Stomach smooth muscle (tissue), 2 donors: ENCODE results near the gene CPA2.

Experiments
- H3K27ac ChIP-seq: one replicate; pipeline ENCODE4 v1.7.0; 2013; ENCODE audit warnings: mild to moderate bottlenecking, low read length, inconsistent platforms
- H3K27me3 ChIP-seq, 2 donors: one replicate each; pipeline ENCODE4 v1.7.0; 2013; ENCODE audit warnings: low read length in 2 of 2; ENCODE audit not compliant: insufficient read depth in 2 of 2, control insufficient read depth in 1 of 2
- H3K36me3 ChIP-seq, 2 donors: one replicate each; pipeline ENCODE4 v1.7.0; 2013; ENCODE audit warnings: low read length in 2 of 2; ENCODE audit not compliant: control insufficient read depth in 2 of 2, insufficient read depth in 2 of 2
- H3K4me1 ChIP-seq: one replicate; pipeline ENCODE4 v1.7.0; 2013; ENCODE audit warnings: low read length; ENCODE audit not compliant: control insufficient read depth, insufficient read depth
- H3K4me3 ChIP-seq, 2 donors: one replicate each; pipeline ENCODE4 v1.7.0; 2013; ENCODE audit warnings: low read length in 2 of 2
- H3K9ac ChIP-seq, 2 donors: one replicate each; pipeline ENCODE4 v1.7.0; 2013; ENCODE audit warnings: low read length in 2 of 2, mild to moderate bottlenecking in 1 of 2
- H3K9me3 ChIP-seq, 2 donors: one replicate each; pipeline ENCODE4 v1.7.0; 2013; ENCODE audit warnings: low read length in 2 of 2; ENCODE audit not compliant: control insufficient read depth in 2 of 2
- donor health status: healthy.
- donor health status: Pancreatic carcinoma.

Gene CPA2

DNA sequence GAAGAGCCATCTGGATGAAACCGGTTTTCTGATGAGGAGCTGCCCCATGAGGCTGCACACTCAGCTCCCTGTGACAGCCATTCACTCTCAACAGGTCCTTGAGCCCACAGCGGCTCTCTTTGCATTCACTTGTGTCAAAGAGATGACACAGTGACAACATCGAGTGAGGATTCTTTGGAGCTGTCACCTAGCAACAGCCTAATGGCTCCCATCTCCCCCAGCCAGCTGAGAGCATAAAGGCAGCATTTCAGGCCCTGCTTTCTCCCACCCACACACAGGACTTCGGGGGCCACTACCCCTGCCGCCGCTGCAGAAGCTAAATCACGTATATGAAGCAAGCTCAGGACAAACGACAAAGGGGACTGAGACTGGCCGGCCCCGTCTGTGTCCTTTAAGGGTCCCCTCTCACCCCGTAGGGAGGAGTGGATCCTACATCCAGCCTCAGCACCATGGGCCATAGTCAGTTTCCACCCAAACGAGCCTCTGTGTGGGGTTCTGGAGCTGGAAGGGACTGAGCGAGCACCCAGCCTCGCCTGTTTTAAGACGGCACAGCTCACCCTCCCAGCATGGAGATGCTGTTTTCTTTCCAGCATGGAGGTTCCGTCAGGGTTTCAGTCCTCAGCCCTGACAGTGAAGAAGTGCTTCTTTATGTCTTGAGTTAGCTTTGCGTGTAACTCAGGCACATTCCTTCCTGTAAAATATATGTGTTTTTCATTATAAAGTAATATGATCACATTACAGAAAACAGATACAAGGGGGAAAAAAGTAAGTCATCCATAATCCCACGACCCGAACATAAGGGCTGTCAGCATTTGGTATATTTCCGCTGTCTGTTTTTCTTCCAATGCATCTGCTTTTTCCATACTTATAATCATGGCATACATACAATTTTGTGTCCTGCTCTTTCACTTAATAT is 31.2 kb downstream of the CPA2 start:
- Histone ChIP-seq H3K27me3 (no peaks in the 10 kb centered on the region), H3K9ac (no peak overlapping the region), H3K4me3 (no peak overlapping the region), H3K27ac (no peak overlapping the region), H3K4me1 (no peaks in the 10 kb centered on the region), H3K9me3 (no peaks in the 10 kb centered on the region), H3K36me3 (no peaks in the 10 kb centered on the region)

DNA sequence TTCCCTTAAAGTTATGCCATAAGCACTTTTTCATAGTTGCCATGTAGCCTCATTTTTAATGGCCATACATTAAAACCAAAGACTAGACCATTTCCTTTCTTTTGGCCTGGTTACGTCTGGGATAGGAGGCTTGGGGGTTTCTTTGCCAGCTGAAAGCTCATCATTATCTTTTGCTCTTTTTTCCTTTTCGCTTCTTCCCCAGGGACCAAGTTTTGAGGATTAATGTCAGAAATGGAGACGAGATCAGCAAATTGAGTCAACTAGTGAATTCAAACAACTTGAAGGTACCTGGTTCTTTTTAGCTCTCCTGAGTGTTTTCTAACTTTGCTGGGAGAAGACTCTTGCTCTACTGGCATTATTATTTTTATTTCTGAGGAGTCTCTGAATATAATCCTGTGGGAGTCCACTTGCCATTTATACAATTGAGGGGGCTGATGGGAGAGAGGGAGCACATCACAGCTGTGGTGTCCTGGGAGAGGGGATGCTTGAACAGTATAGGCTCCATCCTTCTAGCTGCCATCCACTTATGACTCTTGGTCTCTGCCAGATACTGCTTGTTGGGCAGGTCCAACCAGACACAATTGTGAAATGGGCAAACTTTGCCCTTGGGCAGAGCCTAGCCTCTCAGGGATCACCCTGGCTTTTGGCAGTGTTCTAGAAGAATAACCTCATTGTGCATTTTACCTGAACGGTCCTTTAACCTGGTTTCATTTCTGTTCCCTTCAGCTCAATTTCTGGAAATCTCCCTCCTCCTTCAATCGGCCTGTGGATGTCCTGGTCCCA is 32.1 kb downstream of the CPA2 start:
- Histone ChIP-seq H3K9me3 (no peaks in the 10 kb centered on the region), H3K4me1 (no peaks in the 10 kb centered on the region), H3K36me3 (no peaks in the 10 kb centered on the region), H3K27me3 (no peaks in the 10 kb centered on the region), H3K27ac (no peak overlapping the region), H3K4me3 (no peak overlapping the region), H3K9ac (no peak overlapping the region)

DNA sequence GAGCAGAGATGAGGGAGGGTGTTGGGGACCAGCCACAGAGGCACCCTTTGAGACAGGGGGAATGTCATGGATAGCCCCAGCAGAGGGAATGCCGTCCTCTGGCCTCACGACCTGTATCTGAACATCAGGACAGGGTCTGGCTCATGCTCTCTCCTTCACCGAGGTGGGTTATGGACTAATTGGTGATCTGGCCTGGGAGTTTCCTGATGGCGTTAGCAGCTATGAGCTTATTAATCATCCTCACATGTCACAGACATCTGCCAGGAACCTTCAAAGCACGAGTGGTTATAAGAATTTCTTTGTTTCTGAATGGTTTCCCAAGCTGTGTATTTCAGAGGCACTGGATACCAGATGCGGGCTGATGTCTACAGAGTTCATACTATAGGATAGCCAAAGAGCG is 33.2 kb downstream of the CPA2 start:
- Histone ChIP-seq H3K4me3 (no peak overlapping the region), H3K9me3 (no peaks in the 10 kb centered on the region), H3K4me1 (no peaks in the 10 kb centered on the region), H3K27ac (no peak overlapping the region), H3K36me3 (no peaks in the 10 kb centered on the region), H3K9ac (no peak overlapping the region), H3K27me3 (no peaks in the 10 kb centered on the region)

DNA sequence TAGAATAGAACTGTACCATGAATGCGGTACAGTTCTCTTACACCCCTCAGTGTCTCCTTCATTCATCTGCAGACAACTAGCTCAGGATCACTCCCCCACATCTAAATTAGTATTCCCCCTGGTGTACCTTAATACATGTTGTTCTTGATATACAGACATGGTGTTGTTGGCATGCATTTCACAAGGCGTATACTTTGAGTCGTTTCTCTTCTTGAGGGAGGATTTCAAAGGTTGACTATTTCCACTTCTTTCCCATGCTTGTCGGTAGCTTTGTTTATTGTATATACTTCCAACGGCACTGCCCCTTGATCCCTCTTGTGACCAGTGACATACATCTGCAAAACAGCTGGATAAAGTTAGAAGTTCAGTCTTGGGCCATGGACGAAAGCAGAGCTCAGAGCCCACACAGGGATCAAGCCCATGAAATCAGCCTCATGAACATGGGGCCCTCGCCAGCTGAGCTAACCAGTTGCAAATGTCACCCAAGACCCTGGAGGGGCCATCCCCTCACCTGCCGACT is 34.9 kb downstream of the CPA2 start:
- Histone ChIP-seq H3K27ac (no peak overlapping the region), H3K36me3 (no peaks in the 10 kb centered on the region), H3K9me3 (no peaks in the 10 kb centered on the region), H3K9ac (no peak overlapping the region), H3K4me3 (no peak overlapping the region), H3K27me3 (no peaks in the 10 kb centered on the region), H3K4me1 (no peaks in the 10 kb centered on the region)

DNA sequence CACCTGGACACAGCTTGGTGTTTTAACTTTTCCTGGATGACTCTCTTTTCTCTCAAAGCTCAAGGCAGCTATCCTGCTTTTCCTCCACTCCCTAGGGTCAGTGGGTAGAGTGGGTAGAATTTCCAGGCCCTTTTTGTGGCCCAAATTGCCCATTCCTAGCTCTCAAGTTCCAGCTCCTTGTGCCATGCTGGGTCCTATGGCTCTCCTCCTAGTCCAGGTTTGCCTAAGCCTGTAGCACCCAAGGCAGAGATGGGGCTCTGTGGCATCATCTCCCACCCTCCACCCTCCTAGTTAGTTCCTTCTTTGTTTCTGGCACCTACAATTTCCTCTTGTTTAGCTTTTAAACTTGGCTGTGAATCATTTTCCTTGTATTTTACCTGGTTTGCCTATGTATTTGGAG is 36.0 kb downstream of the CPA2 start:
- Histone ChIP-seq H3K27ac (no peak overlapping the region), H3K4me3 (no peak overlapping the region), H3K27me3 (no peaks in the 10 kb centered on the region), H3K36me3 (no peaks in the 10 kb centered on the region), H3K4me1 (no peaks in the 10 kb centered on the region), H3K9ac (no peak overlapping the region), H3K9me3 (no peaks in the 10 kb centered on the region)

DNA sequence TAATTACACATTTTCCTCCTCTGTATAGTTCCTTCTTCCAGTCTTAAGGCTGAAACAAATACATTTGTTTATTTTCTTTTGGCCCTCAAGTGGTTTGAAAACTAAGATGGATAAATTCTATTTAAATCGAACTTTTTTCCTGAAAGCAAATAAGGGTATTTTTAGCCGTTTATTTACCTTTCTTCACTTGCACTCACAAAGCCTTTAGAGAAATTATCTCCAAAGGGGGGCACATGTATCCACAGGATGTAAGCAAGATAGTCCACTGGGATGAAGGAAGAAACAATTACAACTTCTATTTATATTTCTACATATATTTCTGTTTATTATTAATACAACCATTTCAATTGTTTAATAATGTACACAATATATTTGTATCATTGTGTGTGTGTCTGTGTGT is 36.5 kb downstream of the CPA2 start:
- no peak overlapping the region for H3K27ac ChIP-seq
- no peaks in the 10 kb centered on the region for H3K9me3 ChIP-seq
- no peak overlapping the region for H3K9ac ChIP-seq
- no peaks in the 10 kb centered on the region for H3K36me3 ChIP-seq
- no peaks in the 10 kb centered on the region for H3K27me3 ChIP-seq
- no peaks in the 10 kb centered on the region for H3K4me1 ChIP-seq
- H3K4me3 ChIP-seq, result no peak overlapping the region

DNA sequence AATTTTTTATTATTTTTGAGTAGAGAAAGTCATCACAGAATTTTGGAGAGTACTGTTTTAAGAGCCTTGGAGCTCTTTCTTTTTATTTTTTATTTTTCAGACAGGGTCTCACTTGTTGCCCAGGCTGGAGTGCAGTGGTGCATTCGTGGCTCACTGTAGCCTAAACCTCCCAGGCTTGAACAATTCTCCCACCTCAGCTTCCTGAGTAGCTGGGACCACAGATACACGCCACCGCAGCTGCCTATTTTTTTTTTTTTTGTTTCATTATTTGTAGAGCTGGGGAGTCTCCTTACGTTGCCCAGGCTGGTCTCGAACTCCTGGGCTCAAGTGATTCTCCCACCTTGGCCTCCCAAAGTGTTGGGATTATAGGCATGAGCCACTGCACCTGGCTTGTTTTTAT is 36.9 kb downstream of the CPA2 start:
- Histone ChIP-seq H3K27ac (no peak overlapping the region), H3K4me3 (no peak overlapping the region), H3K9ac (no peak overlapping the region), H3K4me1 (no peaks in the 10 kb centered on the region), H3K36me3 (no peaks in the 10 kb centered on the region), H3K27me3 (no peaks in the 10 kb centered on the region), H3K9me3 (no peaks in the 10 kb centered on the region)

DNA sequence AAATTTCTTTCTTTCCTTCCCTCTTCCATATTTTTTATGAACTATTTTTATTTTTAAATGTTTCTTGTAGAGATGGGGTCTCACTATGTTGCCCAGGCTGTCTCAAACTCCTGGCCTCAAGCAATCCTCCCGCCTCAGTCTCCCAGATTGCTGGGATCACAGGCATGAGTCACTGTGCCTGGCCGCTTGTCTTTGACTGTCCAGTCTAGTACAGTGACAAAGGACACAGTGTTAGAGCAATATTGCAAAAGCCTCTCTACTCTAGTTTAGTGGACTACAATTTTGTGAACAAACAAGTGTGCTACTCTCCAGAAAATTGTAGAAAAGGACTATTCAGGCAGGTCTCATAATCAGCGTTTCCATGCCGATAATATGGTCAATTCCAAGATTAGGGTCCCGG is 37.3 kb downstream of the CPA2 start:
- Histone ChIP-seq H3K27me3 (no peaks in the 10 kb centered on the region), H3K4me1 (no peaks in the 10 kb centered on the region), H3K4me3 (no peak overlapping the region), H3K36me3 (no peaks in the 10 kb centered on the region), H3K9me3 (no peaks in the 10 kb centered on the region), H3K9ac (no peak overlapping the region), H3K27ac (no peak overlapping the region)

DNA sequence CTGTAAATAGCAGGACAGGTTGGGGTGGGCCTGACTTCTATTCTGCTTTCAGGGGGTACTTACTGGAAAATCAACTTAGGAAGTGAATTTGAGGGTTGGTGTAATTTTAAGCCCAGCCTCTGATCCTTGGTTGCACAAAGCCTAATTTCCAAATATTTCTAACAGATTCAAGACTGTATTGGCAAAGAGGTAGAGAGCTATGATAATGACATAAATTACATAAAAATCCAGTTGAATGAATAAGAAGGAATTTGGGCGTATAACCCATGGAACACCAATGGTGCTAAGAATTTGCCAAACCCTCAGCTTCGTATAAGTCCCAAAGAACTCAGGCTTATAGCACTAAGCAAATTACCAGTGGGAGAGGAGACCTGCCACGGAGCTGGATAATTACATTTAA is 38.2 kb downstream of the CPA2 start:
- Histone ChIP-seq H3K9ac (no peak overlapping the region), H3K4me3 (no peak overlapping the region), H3K27me3 (no peaks in the 10 kb centered on the region), H3K27ac (no peak overlapping the region), H3K36me3 (no peaks in the 10 kb centered on the region), H3K9me3 (no peaks in the 10 kb centered on the region), H3K4me1 (no peaks in the 10 kb centered on the region)

DNA sequence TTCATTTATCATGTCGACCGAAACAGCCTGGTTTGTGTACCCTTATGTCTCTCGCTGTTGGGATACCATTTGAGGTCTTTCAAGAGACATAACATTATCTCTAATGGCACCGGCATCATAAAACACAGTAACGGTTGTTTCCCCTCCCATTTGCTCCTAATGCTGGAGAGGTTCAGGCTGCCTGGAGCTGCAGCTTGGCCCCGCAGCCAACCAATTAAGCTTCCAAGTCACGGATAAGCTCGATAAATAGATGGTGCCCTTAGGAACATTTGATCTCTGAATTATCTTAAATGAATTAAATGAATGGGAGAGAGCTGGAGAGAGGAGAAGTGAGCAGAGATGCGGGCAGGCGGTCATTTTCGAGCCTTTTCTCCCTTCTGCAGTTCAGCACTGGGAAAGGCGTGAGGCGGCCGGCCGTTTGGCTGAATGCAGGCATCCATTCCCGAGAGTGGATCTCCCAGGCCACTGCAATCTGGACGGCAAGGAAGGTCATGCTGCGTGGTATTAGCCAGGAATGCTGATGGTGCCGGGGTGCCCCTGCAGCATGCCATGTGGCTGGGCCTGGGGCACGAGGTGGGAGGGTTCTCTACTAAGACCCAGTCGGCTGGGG is 38.9 kb downstream of the CPA2 start:
- H3K9me3 ChIP-seq, result no peaks in the 10 kb centered on the region
- no peak overlapping the region for H3K4me3 ChIP-seq
- no peaks in the 10 kb centered on the region for H3K36me3 ChIP-seq
- H3K27me3 ChIP-seq, result no peaks in the 10 kb centered on the region
- no peak overlapping the region for H3K27ac ChIP-seq
- H3K9ac ChIP-seq, result no peak overlapping the region
- H3K4me1 ChIP-seq, result no peaks in the 10 kb centered on the region
